Keratinocyte (primary cell): ENCODE measurements around the gene SLC8A3. TPM values are rescaled to one million over a fixed set of nuclear protein-coding genes. Genes with fewer than 3 reads are reported as not detected.
A peak's percentile ranks its signal among the peaks of the same experiment; 100 is the strongest.

ENCODE experiments used
- DNase-seq: peaks from one replicate; pipeline ENCODE4 v3.0.0-alpha.2; 2011; ENCODE audit warnings: low read depth, missing footprints, low spot score
- FAIRE-seq: peaks from 2 replicates; lab custom pipeline; 2011; peaks lifted over from hg19 to GRCh38; lab: Jason Lieb, UNC
- H2AFZ ChIP-seq: 2 replicates; pipeline ENCODE4 v1.6.0; 2012; ENCODE audit warnings: low read length, control low read depth, inconsistent platforms; ENCODE audit not compliant: control insufficient read depth
- H3K27ac ChIP-seq: 2 replicates; pipeline ENCODE4 v1.5.1; 2011; ENCODE audit warnings: low read length; ENCODE audit not compliant: control insufficient read depth, insufficient read depth
- H3K27me3 ChIP-seq: 3 replicates; pipeline ENCODE4 v1.6.0; 2011; ENCODE audit warnings: low read length; ENCODE audit not compliant: control insufficient read depth, insufficient read depth; ENCODE audit errors: extremely low read depth
- H3K36me3 ChIP-seq, 2 experiments: 2 replicates in 1 of 2; 3 replicates in 1 of 2; pipeline ENCODE4 v1.5.1; 2011; ENCODE audit warnings: low read length in 2 of 2, mild to moderate bottlenecking in 1 of 2; ENCODE audit not compliant: control insufficient read depth in 2 of 2, insufficient read depth in 2 of 2; ENCODE audit errors: extremely low read depth in 1 of 2
- H3K4me1 ChIP-seq: 3 replicates; pipeline ENCODE4 v1.5.1; 2011; ENCODE audit warnings: low read length; ENCODE audit not compliant: control insufficient read depth, insufficient read depth; ENCODE audit errors: extremely low read depth
- H3K4me2 ChIP-seq: 3 replicates; pipeline ENCODE4 v1.6.0; 2011; ENCODE audit warnings: low read depth, low read length; ENCODE audit not compliant: control insufficient read depth, insufficient read depth; ENCODE audit errors: extremely low read depth
- H3K4me3 ChIP-seq, 3 experiments: fragments of 200-600 bp in 1 of 3; sonication (generic) in 1 of 3; 2 replicates in 2 of 3; 3 replicates in 1 of 3; pipeline ENCODE4 v1.5.1; 2011 to 2016; ENCODE audit warnings: low read length in 3 of 3, mild to moderate bottlenecking in 3 of 3, control low read depth in 2 of 3, inconsistent platforms in 1 of 3, low read depth in 1 of 3, mixed read lengths in 1 of 3, mixed run types in 1 of 3, moderate library complexity in 1 of 3; ENCODE audit not compliant: control insufficient read depth in 2 of 3, insufficient read depth in 2 of 3; ENCODE audit errors: extremely low read depth in 1 of 3
- H3K79me2 ChIP-seq: 2 replicates; pipeline ENCODE4 v1.6.0; 2012; ENCODE audit warnings: low read length; ENCODE audit not compliant: control insufficient read depth, insufficient read depth
- H3K9ac ChIP-seq: 3 replicates; pipeline ENCODE4 v1.6.0; 2011; ENCODE audit warnings: low read length; ENCODE audit not compliant: control insufficient read depth, insufficient read depth; ENCODE audit errors: extremely low read depth
- H3K9me1 ChIP-seq: 3 replicates; pipeline ENCODE4 v1.6.0; 2011; ENCODE audit warnings: low read length; ENCODE audit not compliant: control insufficient read depth, insufficient read depth; ENCODE audit errors: extremely low read depth
- H3K9me3 ChIP-seq: 2 replicates; pipeline ENCODE4 v1.5.1; 2012; ENCODE audit warnings: low read depth, low read length; ENCODE audit not compliant: control insufficient read depth
- H4K20me1 ChIP-seq: 3 replicates; pipeline ENCODE4 v1.6.0; 2011; ENCODE audit warnings: low read length; ENCODE audit not compliant: control insufficient read depth, insufficient read depth; ENCODE audit errors: extremely low read depth
- CTCF ChIP-seq, 3 experiments: IDR thresholded peaks in 1 of 3; conservative IDR thresholded peaks in 1 of 3; optimal IDR thresholded peaks in 1 of 3; 2 replicates in 2 of 3; 3 replicates in 1 of 3; pipeline versions ENCODE3 to v1.5.1; 2011; ENCODE audit warnings: low read length in 3 of 3, mild to moderate bottlenecking in 3 of 3, moderate library complexity in 2 of 3, control low read depth in 1 of 3, inconsistent platforms in 1 of 3; ENCODE audit not compliant: insufficient read depth in 2 of 3; ENCODE audit errors: extremely low read depth in 1 of 3
- EZH2 ChIP-seq: IDR thresholded peaks from one replicate; pipeline ENCODE4 v1.6.1; 2012; ENCODE audit warnings: inconsistent platforms, mild to moderate bottlenecking, low read length, moderate library complexity
- dilution Hi-C: fragments of 300-500 bp; cut with MboI; formaldehyde crosslinking; loops from one replicate; pipeline ENCODE4 v1.7.0; 2020; ENCODE audit warnings: low sequenced_read_pairs; ENCODE audit not compliant: extremely low pct_ligation_motif_present
- polyA plus RNA-seq, 5 experiments: library from polyadenylated mRNA; depleted of rRNA in 3 of 5; stranded (reverse) in 3 of 5; stranded (forward) in 1 of 5; unstranded in 1 of 5; fragments of >200 nt; gene quantifications; 1 replicate in 1 of 5; 2 replicates in 3 of 5; 3 replicates in 1 of 5; pipeline versions ENCODE4 v1.2.1 to v1.2.3, GENCODE V29; 2011 to 2012; ENCODE audit warnings: missing spikeins in 2 of 5, low read depth in 1 of 5, low replicate concordance in 1 of 5

SLC8A3 gene
- polyA plus RNA-seq, 1 donor (not counting 4 experiments of a cell fraction or from before 2014, with no cell fraction given), result not detected

- H3K9ac ChIP-seq, result no peak overlapping the region
- H3K9me3 ChIP-seq, result no peaks in the 10 kb centered on the region
- no peaks in the 10 kb centered on the region for H3K79me2 ChIP-seq
- H4K20me1 ChIP-seq, result no peaks in the 10 kb centered on the region
- H3K4me2 ChIP-seq, result no peak overlapping the region
- H3K27ac ChIP-seq, result no peak overlapping the region
- no peaks in the 10 kb centered on the region for H3K36me3 ChIP-seq
- peaks cover 11% of the 10 kb centered on the region for H3K4me1 ChIP-seq
- dilution Hi-C loops, result no loop called here
- no peak for TF ChIP-seq EZH2
- TF ChIP-seq CTCF (optimal IDR thresholded peaks at IDR 0.05 in 1 of 3, IDR thresholded peaks at IDR 0.05 in 1 of 3, conservative IDR thresholded peaks at IDR 0.05 in 1 of 3; ENCODE audit: extremely low read depth in 1 of 3, insufficient read depth in 2 of 3, low read length in 3 of 3), result peak in 2 of 3 experiments; percentile 17 to 41
- H3K9me1 ChIP-seq, result no peaks in the 10 kb centered on the region
- DNase-seq (no peak), FAIRE-seq (no peak)
- peaks cover 4% of the 10 kb centered on the region for H3K27me3 ChIP-seq
- H2AFZ ChIP-seq, result no peak overlapping the region
- H3K4me3 ChIP-seq, result no peak overlapping the region
Measured at GRCh38 chr14:70036665-70037064, 152.1 kb downstream of the SLC8A3 start.

- no peaks in the 10 kb centered on the region for H3K79me2 ChIP-seq
- H3K9ac ChIP-seq, result no peak overlapping the region
- DNase-seq (no peak), FAIRE-seq (no peak)
- no peak overlapping the region for H3K4me3 ChIP-seq
- no peak for TF ChIP-seq EZH2
- TF ChIP-seq CTCF (optimal IDR thresholded peaks at IDR 0.05 in 1 of 3, IDR thresholded peaks at IDR 0.05 in 1 of 3, conservative IDR thresholded peaks at IDR 0.05 in 1 of 3; ENCODE audit: extremely low read depth in 1 of 3, insufficient read depth in 2 of 3, low read length in 3 of 3), result no peak
- H3K9me3 ChIP-seq, result no peaks in the 10 kb centered on the region
- dilution Hi-C loops, result no loop called here
- H3K27ac ChIP-seq, result no peak overlapping the region
- H3K4me2 ChIP-seq, result no peak overlapping the region
- no peaks in the 10 kb centered on the region for H3K36me3 ChIP-seq
- H3K27me3 ChIP-seq, result no peaks in the 10 kb centered on the region
- no peaks in the 10 kb centered on the region for H3K9me1 ChIP-seq
- H2AFZ ChIP-seq, result no peak overlapping the region
- no peaks in the 10 kb centered on the region for H4K20me1 ChIP-seq
- peaks cover 11% of the 10 kb centered on the region for H3K4me1 ChIP-seq
Measured at GRCh38 chr14:70034257-70034656, 154.5 kb downstream of the SLC8A3 start.
